Measurements from ENCODE around the gene FRG2C.
"Not testable (repeated sequence)": the region's sequence is repeated elsewhere in the genome, so short reads cannot be mapped to it uniquely, and the experiment has no call there.

Gene FRG2C

GRCh38 chr3:75664028-75664427, at the start of gene FRG2C:
Gene FRG2C (plus strand): TSS chr3:75664328. CDS start chr3:75664380, 52 bp downstream.
- DNase-seq (ENCODE audit: low spot score) = not testable (repeated sequence)

- DNase-seq (ENCODE audit: low spot score) = not testable (repeated sequence)
Measured at GRCh38 chr3:75618666-75619305, 45.3 kb upstream of the FRG2C start.

GRCh38 chr3:75619481-75620031, 44.6 kb upstream of the FRG2C start:
- DNase-seq (ENCODE audit: low spot score) = not testable (repeated sequence)

GRCh38 chr3:75621772-75622171, 42.4 kb upstream of the FRG2C start:
- DNase-seq (ENCODE audit: low spot score) = not testable (repeated sequence)

GRCh38 chr3:75623656-75624055, 40.5 kb upstream of the FRG2C start:
- not testable (repeated sequence) for DNase-seq (ENCODE audit: low spot score)

- not testable (repeated sequence) for DNase-seq (ENCODE audit: low spot score)
Measured at GRCh38 chr3:75630887-75631535, 33.1 kb upstream of the FRG2C start.

GRCh38 chr3:75631541-75631940, 32.6 kb upstream of the FRG2C start:
- DNase-seq (ENCODE audit: low spot score) = no peak

- not testable (repeated sequence) for DNase-seq (ENCODE audit: low spot score)
Measured at GRCh38 chr3:75638947-75639346, 25.2 kb upstream of the FRG2C start.

GRCh38 chr3:75641107-75641517, 23.0 kb upstream of the FRG2C start:
- not testable (repeated sequence) for DNase-seq (ENCODE audit: low spot score)

- DNase-seq (ENCODE audit: low spot score) = peak; percentile 35
Measured at GRCh38 chr3:75643031-75643800, 20.9 kb upstream of the FRG2C start.

GRCh38 chr3:75645548-75645947, 18.6 kb upstream of the FRG2C start:
- DNase-seq (ENCODE audit: low spot score) = not testable (repeated sequence)

- no peak for DNase-seq (ENCODE audit: low spot score)
Measured at GRCh38 chr3:75650191-75650590, 13.9 kb upstream of the FRG2C start.

GRCh38 chr3:75655101-75655904, 8.8 kb upstream of the FRG2C start:
- not testable (repeated sequence) for DNase-seq (ENCODE audit: low spot score)

- DNase-seq (ENCODE audit: low spot score) = not testable (repeated sequence)
Measured at GRCh38 chr3:75655956-75656355, 8.2 kb upstream of the FRG2C start.

GRCh38 chr3:75658411-75659107, 5.6 kb upstream of the FRG2C start:
- DNase-seq (ENCODE audit: low spot score) = not testable (repeated sequence)

- not testable (repeated sequence) for DNase-seq (ENCODE audit: low spot score)
Measured at GRCh38 chr3:75659108-75659433, 5.1 kb upstream of the FRG2C start.

GRCh38 chr3:75665626-75666025, 1.5 kb downstream of the FRG2C start:
- DNase-seq (ENCODE audit: low spot score) = not testable (repeated sequence)

GRCh38 chr3:75667757-75668701, 3.9 kb downstream of the FRG2C start:
- not testable (repeated sequence) for DNase-seq (ENCODE audit: low spot score)

- not testable (repeated sequence) for DNase-seq (ENCODE audit: low spot score)
Measured at GRCh38 chr3:75668759-75669347, 4.7 kb downstream of the FRG2C start.
